Measurements from ENCODE around the gene F7.

F7 gene

GRCh38 chr13:113116871-113117271, 11.3 kb downstream of the F7 start:
- no peak for DNase-seq (ENCODE audit: low read depth, low spot score)

GRCh38 chr13:113117335-113117872, 11.8 kb downstream of the F7 start:
- no peak for DNase-seq (ENCODE audit: low read depth, low spot score)
- ChIA-PET CTCF (no interaction called here), POLR2A (no interaction called here)
- no peak for TF ChIP-seq CTCF (IDR thresholded peaks at IDR 0.05; ENCODE audit: insufficient read depth, low read length, missing control alignments)
- no peak overlapping the region for H3K4me3 ChIP-seq (ENCODE audit: low read depth, low read length)

More at GRCh38 chr13:113116871-113117271, 11.3 kb downstream of the F7 start:
- ChIA-PET POLR2A (no interaction called here), CTCF (no interaction called here)
- no peak for TF ChIP-seq CTCF (IDR thresholded peaks at IDR 0.05; ENCODE audit: insufficient read depth, low read length, missing control alignments)
- no peak overlapping the region for H3K4me3 ChIP-seq (ENCODE audit: low read depth, low read length)

- POLR2A ChIA-PET: no interaction called here
- CTCF ChIA-PET: no interaction called here
- H3K4me3 ChIP-seq (ENCODE audit: low read depth, low read length): no peak overlapping the region
- no peak for DNase-seq (ENCODE audit: low read depth, low spot score)
- TF ChIP-seq CTCF (IDR thresholded peaks at IDR 0.05; ENCODE audit: insufficient read depth, low read length, missing control alignments): no peak
Observed at GRCh38 chr13:113117911-113118260, 12.3 kb downstream of the F7 start.

GRCh38 chr13:113118261-113119021, 12.8 kb downstream of the F7 start:
- no peak overlapping the region for H3K4me3 ChIP-seq (ENCODE audit: low read depth, low read length)
- no peak for DNase-seq (ENCODE audit: low read depth, low spot score)
- no peak for TF ChIP-seq CTCF (IDR thresholded peaks at IDR 0.05; ENCODE audit: insufficient read depth, low read length, missing control alignments)
- ChIA-PET POLR2A (no interaction called here), CTCF (no interaction called here)

- no peak overlapping the region for H3K4me3 ChIP-seq (ENCODE audit: low read depth, low read length)
- no peak for DNase-seq (ENCODE audit: low read depth, low spot score)
- ChIA-PET POLR2A (no interaction called here), CTCF (no interaction called here)
- TF ChIP-seq CTCF (IDR thresholded peaks at IDR 0.05; ENCODE audit: insufficient read depth, low read length, missing control alignments): no peak
Observed at GRCh38 chr13:113119166-113119821, 13.7 kb downstream of the F7 start.

GRCh38 chr13:113119822-113120189, 14.2 kb downstream of the F7 start:
- H3K4me3 ChIP-seq (ENCODE audit: low read depth, low read length): no peak overlapping the region
- POLR2A ChIA-PET: no interaction called here
- DNase-seq (ENCODE audit: low read depth, low spot score): no peak
- CTCF ChIA-PET: no interaction called here
- no peak for TF ChIP-seq CTCF (IDR thresholded peaks at IDR 0.05; ENCODE audit: insufficient read depth, low read length, missing control alignments)

Data from AG04449 (cell line).